ENCODE results near the gene RAB30. TPM values are rescaled to one million over a fixed set of nuclear protein-coding genes. Genes with fewer than 3 reads are reported as not detected.

RAB30 gene
- total and polyA plus RNA-seq, 9 of the 15 experiments (the other 6 are each of a cell fraction or from before 2014, with no cell fraction given): 0.29 to 1.3 (median 1.0) TPM

DNA sequence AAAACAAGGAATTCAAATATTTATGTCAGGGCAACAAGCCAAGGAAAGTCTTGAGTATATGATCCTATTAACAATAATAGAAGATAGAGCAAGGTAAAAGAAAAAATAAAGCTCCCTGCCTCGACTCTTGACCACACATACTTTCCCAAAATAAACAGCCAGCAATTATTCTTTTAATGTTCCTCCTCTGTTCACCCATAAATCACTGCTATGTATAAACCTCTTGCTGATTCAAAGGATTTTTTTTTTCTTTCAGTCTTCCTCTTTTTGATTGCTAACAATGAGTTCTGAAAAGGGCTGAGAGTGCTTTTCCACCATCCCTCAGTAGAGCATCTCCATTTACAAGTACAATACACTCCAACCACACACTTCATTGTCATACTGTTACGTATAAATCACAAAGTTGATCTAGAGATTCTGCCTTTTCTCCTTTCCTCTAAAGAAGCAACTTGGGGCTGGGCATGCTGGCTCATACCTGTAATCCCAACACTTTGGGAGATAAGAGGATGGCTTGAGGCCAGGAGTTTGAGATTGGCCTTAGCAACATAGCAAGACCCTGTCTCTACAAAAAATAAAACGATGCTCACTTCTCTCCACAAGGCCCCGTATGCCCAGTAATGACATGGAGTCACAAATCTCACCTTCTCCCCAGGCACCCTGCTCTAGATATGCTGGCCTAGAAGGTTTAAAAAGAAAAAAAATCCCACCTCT is 24.0 kb downstream of the RAB30 start:
- no peaks in the 10 kb centered on the region for H3K36me3 ChIP-seq (ENCODE audit: control insufficient read depth, insufficient read depth, low read length)
- no peak overlapping the region for H3K9ac ChIP-seq (ENCODE audit: insufficient read depth in 1 of 2, low read depth in 2 of 2, low read length in 2 of 2)
- CTCF ChIA-PET (ENCODE audit: low intra/inter-chr PET ratio): no interaction called here
- WGBS (ENCODE audit: insufficient coverage, low coverage, missing lambda C conversion rate): 15% methylated on average over 4 of the region's 4 CpGs
- H3K4me1 ChIP-seq (replicated peaks in 1 of 2; ENCODE audit: control insufficient read depth in 2 of 2, insufficient read depth in 2 of 2, low read length in 2 of 2): peaks cover 0 to 4% of the 10 kb centered on the region in 2 experiments; a peak in 1 of 5 replicates
- no peaks in the 10 kb centered on the region for H3K79me2 ChIP-seq (ENCODE audit: control insufficient read depth, insufficient read depth, low read length)
- no peak overlapping the region for H2AFZ ChIP-seq (ENCODE audit: low read depth, low read length)
- no peaks in the 10 kb centered on the region for H3K27me3 ChIP-seq (ENCODE audit: control insufficient read depth in 2 of 2, insufficient read depth in 2 of 2, low read length in 2 of 2)
- no peaks in the 10 kb centered on the region for H4K20me1 ChIP-seq (replicated peaks; ENCODE audit: control insufficient read depth, insufficient read depth, low read length)
- TF ChIP-seq JUN (IDR thresholded peaks at IDR 0.05; ENCODE audit: borderline replicate concordance, low read depth, low read length) (no peak), JUN (CRISPR knock-in tag; IDR thresholded peaks at IDR 0.05; ENCODE audit: borderline replicate concordance) (no peak), AFF1 (IDR thresholded peaks at IDR 0.05; ENCODE audit: low read depth in 1 of 2, partially characterized antibody in 2 of 2) (no peak)
- in situ Hi-C loops (cut with MboI): no loop called here
- ATAC-seq (no peak), FAIRE-seq (no peak), DNase-seq (ENCODE audit: extremely low read depth in 1 of 4, low spot score in 3 of 4) (no peak)
- H3K4me2 ChIP-seq (ENCODE audit: insufficient read depth, low read length): no peak overlapping the region
- intact Hi-C loops (cut with micrococcal nuclease): no loop called here
- no peaks in the 10 kb centered on the region for H3K9me1 ChIP-seq (ENCODE audit: control insufficient read depth, insufficient read depth, low read length)
- no TSS peak for BruUV-seq (replicated peaks)
- H3K27ac ChIP-seq (ENCODE audit: extremely low read depth, low read depth, low read length): no peak overlapping the region
- H3K9me3 ChIP-seq (replicated peaks; ENCODE audit: control insufficient read depth, insufficient read depth, low read depth, low read length): no peaks in the 10 kb centered on the region
- no peak overlapping the region for H3K4me3 ChIP-seq
- POLR2A ChIA-PET: interaction anchor here (0.8 to 1.8 kb wide), 4 partner anchors 15 to 238 kb away, joined by 3 to 4 read pairs (median 4); partner anchors contain the start of genes CCDC90B and RAB30
